Prostate gland (tissue), 2 donors: ENCODE data around the gene NAV2. TPM values are rescaled to one million over a fixed set of nuclear protein-coding genes. Genes with fewer than 3 reads are reported as not detected.

Source experiments
- DNase-seq: peaks from one replicate; pipeline ENCODE4 v3.0.0-alpha.2; 2019; ENCODE audit warnings: low spot score
- H3K27ac ChIP-seq, 2 donors: fragments of 200-600 bp; sonication (generic); 2 replicates each; pipeline ENCODE4 v1.5.1; 2017 to 2019
- H3K27me3 ChIP-seq: fragments of 200-600 bp; sonication (generic); replicated peaks from 2 replicates; pipeline ENCODE4 v1.5.1; 2019; ENCODE audit not compliant: insufficient read depth
- H3K36me3 ChIP-seq, 2 donors: fragments of 200-600 bp; sonication (generic); 1 replicate in 1 of 2; 2 replicates in 1 of 2; pipeline versions ENCODE4 v1.5.1 to v1.8.1; 2017 to 2019
- H3K4me1 ChIP-seq: fragments of 200-600 bp; sonication (generic); replicated peaks from 2 replicates; pipeline ENCODE4 v1.5.1; 2019
- H3K4me3 ChIP-seq, 2 donors: fragments of 200-600 bp; sonication (generic); 2 replicates each; pipeline ENCODE4 v1.5.1; 2017 to 2019
- H3K9me3 ChIP-seq: fragments of 200-600 bp; sonication (generic); 2 replicates; pipeline ENCODE4 v1.5.1; 2017
- POLR2A ChIP-seq: fragments of 450-650 bp; IDR thresholded peaks from one replicate; pipeline ENCODE4 v1.6.1; 2016; ENCODE audit warnings: antibody characterized with exemption, mild to moderate bottlenecking
- POLR2AphosphoS5 ChIP-seq: sonication (generic); formaldehyde crosslinking; IDR thresholded peaks from one replicate; pipeline ENCODE4 v1.6.1; 2017; ENCODE audit warnings: antibody characterized with exemption
- WGBS: methylation state at CpG from one replicate; pipeline ENCODE4 v1.1.5; 2018; 5-methylcytosine and 5-hydroxymethylcytosine counted together
- intact Hi-C: fragments of 100-400 bp; cut with DNase I; formaldehyde crosslinking; loops from one replicate; pipeline ENCODE4 v1.14.2; 2022
- total RNA-seq, 2 donors: library from RNA; depleted of rRNA; stranded (reverse); fragments of >200 nt; gene quantifications; one replicate each; pipeline ENCODE4 v1.1.0, GENCODE V29; 2016
- TF ChIP-seq, protein P1 (sequence below), 4 experiments: fragments of 200-600 bp in 2 of 4; fragments of 450-650 bp in 2 of 4; sonication (generic) in 2 of 4; IDR thresholded peaks; 1 replicate in 3 of 4; 2 replicates in 1 of 4; pipeline ENCODE4 v1.5.1; 2016 to 2019; ENCODE audit warnings: antibody characterized with exemption in 4 of 4, mild to moderate bottlenecking in 2 of 4, moderate library complexity in 2 of 4

Gene NAV2
- total RNA-seq, 2 donors from 2014 or later, result 17.1 to 26.6 TPM

DNA sequence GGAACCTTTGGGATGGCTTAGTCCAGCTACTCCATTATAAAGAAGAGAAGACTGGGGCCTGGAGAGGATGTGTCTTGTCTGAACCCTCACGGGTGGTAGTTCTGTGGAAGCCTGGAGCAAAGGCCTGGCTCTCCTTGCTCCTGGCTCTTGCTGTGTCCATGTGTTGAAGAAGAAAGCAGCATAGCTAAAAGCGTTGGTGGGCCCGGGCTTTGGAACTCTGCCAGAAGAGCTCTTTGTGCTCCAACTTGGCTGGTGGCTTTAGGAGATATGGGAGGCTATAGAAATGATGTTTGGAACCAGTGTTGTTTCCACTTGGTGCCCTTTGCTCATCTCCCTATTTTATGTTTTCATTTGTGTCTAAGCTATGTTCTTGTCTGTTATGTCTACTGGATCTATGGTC lies 316.6 kb downstream of the NAV2 start:
- no peak overlapping the region for H3K27ac ChIP-seq
- no peaks in the 10 kb centered on the region for H3K4me1 ChIP-seq
- H3K36me3 ChIP-seq, result no peaks in the 10 kb centered on the region
- no peak overlapping the region for H3K4me3 ChIP-seq
- no peak for DNase-seq
- no peak for TF ChIP-seq POLR2A
- no peak for TF ChIP-seq POLR2AphosphoS5
- H3K9me3 ChIP-seq, result no peaks in the 10 kb centered on the region
- intact Hi-C loops, result no loop called here
- 45% methylated on average over 3 of the region's 3 CpGs for WGBS
- no peaks in the 10 kb centered on the region for H3K27me3 ChIP-seq

DNA sequence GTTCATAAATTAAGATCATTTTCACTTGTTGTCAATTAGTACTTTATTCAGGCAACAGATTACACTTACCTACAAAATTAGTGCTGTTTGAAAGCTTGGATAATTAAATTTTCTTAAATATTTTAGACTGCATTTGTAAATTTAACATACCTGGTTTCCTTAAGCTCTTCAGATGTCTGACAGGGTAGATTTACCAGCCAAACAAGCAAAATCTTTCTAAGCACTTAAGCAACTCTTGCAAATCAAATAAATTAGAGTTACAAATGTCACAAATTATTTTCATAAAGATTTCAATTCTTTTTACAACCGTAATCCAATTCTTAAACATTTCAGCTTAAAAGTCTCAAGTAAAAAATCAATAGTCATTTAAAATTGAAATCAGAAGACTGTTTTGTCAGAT lies 317.8 kb downstream of the NAV2 start:
- Histone ChIP-seq H3K9me3 (no peaks in the 10 kb centered on the region), H3K4me1 (no peaks in the 10 kb centered on the region), H3K27me3 (no peaks in the 10 kb centered on the region), H3K27ac (no peak overlapping the region), H3K4me3 (no peak overlapping the region), H3K36me3 (no peaks in the 10 kb centered on the region)
- intact Hi-C loops, result no loop called here
- TF ChIP-seq POLR2A, result no peak
- no peak for TF ChIP-seq POLR2AphosphoS5
- TF ChIP-seq, protein P1, sequence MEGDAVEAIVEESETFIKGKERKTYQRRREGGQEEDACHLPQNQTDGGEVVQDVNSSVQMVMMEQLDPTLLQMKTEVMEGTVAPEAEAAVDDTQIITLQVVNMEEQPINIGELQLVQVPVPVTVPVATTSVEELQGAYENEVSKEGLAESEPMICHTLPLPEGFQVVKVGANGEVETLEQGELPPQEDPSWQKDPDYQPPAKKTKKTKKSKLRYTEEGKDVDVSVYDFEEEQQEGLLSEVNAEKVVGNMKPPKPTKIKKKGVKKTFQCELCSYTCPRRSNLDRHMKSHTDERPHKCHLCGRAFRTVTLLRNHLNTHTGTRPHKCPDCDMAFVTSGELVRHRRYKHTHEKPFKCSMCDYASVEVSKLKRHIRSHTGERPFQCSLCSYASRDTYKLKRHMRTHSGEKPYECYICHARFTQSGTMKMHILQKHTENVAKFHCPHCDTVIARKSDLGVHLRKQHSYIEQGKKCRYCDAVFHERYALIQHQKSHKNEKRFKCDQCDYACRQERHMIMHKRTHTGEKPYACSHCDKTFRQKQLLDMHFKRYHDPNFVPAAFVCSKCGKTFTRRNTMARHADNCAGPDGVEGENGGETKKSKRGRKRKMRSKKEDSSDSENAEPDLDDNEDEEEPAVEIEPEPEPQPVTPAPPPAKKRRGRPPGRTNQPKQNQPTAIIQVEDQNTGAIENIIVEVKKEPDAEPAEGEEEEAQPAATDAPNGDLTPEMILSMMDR (IDR thresholded peaks at IDR 0.05), result no peak
- DNase-seq, result no peak
- 56% methylated on average over 1 of the region's 1 CpG for WGBS

DNA sequence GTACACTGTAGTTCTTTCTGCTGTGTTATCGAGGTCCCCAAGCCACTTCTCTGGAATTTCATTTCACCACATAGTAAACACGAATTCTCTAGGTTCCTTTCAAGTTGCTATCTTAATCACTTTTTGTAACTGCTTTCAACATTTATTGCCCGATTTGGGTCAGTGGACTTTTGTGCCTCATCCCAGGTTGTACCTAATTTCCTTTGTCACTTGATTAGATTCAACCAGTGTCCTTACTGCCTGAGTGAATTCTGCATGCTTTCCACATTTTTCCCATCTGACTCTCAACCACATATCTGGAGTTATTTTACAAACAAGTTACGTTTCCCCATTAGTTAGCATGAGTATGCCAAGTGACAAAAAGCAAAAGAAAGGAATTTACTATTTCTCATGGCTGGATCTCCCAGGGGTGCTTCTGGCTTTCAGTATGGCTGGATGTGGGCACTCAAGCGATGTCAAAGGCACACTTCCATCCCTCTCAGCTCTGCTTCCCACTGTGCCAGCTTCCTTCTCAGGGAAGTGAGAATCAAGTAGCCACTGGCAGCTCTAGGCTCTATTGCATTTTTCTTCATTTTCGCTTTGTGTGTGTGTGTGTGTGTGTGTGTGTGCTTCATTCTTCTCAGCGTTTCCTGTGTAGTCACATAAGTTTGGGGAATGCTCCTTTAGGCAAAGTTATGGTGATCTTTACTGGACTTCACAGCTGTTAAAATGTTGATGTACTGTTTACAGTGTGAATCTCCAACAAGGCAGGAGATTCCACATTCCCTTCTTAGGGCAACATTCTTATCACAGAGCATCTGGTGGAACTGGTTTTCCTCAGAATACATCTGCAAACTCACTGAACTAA lies 318.7 kb downstream of the NAV2 start:
- H3K36me3 ChIP-seq, result no peaks in the 10 kb centered on the region
- no peaks in the 10 kb centered on the region for H3K27me3 ChIP-seq
- H3K4me1 ChIP-seq, result no peaks in the 10 kb centered on the region
- 34% methylated on average over 7 of the region's 7 CpGs for WGBS
- H3K27ac ChIP-seq, result peak overlapping the region in 1 of 2 donors; percentile 14
- no peaks in the 10 kb centered on the region for H3K9me3 ChIP-seq
- intact Hi-C loops, result no loop called here
- no peak for TF ChIP-seq POLR2A
- TF ChIP-seq POLR2AphosphoS5, result peak; percentile 80
- H3K4me3 ChIP-seq, result no peak overlapping the region
- peak; percentile 37 for DNase-seq

DNA sequence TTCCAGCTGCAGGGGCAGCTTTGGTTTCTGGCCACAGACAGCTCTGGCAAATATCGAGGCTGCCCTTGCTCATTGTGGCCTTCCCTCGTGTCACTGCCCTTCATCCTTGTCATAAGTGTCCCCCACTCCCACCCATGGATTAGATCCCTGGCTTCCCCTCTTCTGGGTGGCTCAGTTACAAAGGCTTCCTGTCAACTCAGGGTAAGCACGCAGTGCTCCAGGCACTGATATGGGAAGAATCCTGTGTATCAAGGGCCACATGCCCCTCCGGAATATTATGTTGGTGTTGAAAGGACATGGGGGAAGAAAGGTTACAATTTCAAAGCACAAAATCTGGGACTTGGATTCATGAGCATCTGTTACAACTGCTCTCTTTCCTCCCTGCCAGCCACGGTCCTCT lies 319.5 kb downstream of the NAV2 start:
- no peak overlapping the region for H3K4me3 ChIP-seq
- no peaks in the 10 kb centered on the region for H3K4me1 ChIP-seq
- no peaks in the 10 kb centered on the region for H3K9me3 ChIP-seq
- no peak for DNase-seq
- intact Hi-C loops, result no loop called here
- H3K36me3 ChIP-seq, result no peaks in the 10 kb centered on the region
- WGBS, result 43% methylated on average over 5 of the region's 5 CpGs
- no peak overlapping the region for H3K27ac ChIP-seq
- no peaks in the 10 kb centered on the region for H3K27me3 ChIP-seq
- TF ChIP-seq POLR2AphosphoS5 (no peak), POLR2A (no peak)
- TF ChIP-seq, protein P1 (IDR thresholded peaks at IDR 0.05), result no peak

DNA sequence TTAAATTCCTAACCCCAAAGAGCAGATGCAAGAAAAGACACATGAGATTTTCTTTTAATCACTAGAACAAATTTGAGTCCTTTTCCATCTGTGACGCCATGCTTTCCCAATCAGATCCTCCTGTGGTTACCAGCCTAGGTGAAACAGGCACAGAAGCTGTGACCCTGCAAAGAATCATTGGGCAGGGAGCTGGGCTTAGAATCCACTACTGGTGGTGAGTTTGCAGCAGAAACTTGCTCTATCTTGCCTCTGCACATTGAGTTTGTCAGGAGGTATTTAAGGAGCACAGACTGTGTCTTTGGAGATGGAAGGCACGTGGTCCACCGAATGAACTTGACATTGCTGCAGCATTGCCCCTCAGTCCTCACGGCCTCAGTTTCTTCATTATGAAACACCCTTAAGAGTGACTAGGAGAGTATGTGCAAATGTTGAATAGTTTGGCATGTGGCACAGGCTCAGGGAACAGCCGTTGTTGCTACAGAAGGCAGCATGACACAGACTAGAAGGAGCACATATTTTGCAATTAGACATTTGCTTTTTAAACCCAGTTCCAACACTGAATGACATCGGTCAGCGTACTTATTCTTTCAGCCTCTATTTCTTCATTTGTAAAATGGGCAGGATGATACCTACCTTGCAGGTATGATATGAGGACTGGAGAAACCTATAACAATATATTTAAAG lies 320.1 kb downstream of the NAV2 start:
- DNase-seq, result no peak
- H3K27ac ChIP-seq, result no peak overlapping the region
- no peaks in the 10 kb centered on the region for H3K36me3 ChIP-seq
- intact Hi-C loops, result no loop called here
- H3K9me3 ChIP-seq, result no peaks in the 10 kb centered on the region
- TF ChIP-seq POLR2A, result no peak
- no peaks in the 10 kb centered on the region for H3K4me1 ChIP-seq
- no peak overlapping the region for H3K4me3 ChIP-seq
- WGBS, result 56% methylated on average over 7 of the region's 7 CpGs
- H3K27me3 ChIP-seq, result no peaks in the 10 kb centered on the region

DNA sequence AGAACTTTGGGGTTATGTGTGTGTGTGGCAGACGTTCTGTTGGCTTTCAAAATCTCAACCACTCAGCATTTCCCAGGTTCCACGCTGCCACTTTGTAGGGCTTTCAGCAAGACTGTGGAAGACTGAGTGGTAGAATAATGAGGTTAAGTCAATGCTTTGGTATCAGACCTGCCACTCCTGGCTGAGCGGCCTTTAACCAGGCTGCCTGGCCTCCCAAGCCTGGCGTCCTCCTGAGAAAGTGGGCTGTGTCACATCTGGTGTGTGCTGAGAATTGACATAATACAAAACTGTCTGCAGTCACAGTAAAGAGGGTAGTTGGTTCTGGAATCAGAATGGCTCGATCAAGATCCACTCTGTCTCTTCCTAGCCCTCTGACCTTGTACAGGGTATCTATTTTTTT lies 321.2 kb downstream of the NAV2 start:
- H3K27me3 ChIP-seq, result no peaks in the 10 kb centered on the region
- intact Hi-C loops, result no loop called here
- DNase-seq, result no peak
- TF ChIP-seq, protein P1 (IDR thresholded peaks at IDR 0.05), result no peak
- TF ChIP-seq POLR2A (no peak), POLR2AphosphoS5 (no peak)
- no peaks in the 10 kb centered on the region for H3K9me3 ChIP-seq
- H3K4me3 ChIP-seq, result no peak overlapping the region
- no peaks in the 10 kb centered on the region for H3K4me1 ChIP-seq
- H3K27ac ChIP-seq, result no peak overlapping the region
- H3K36me3 ChIP-seq, result no peaks in the 10 kb centered on the region
- 87% methylated on average over 5 of the region's 5 CpGs for whole genome bisulfite sequencing
